Mesendoderm (in vitro differentiated cells): ENCODE measurements around the gene OBSCN.

Source experiments
- DNase-seq: peaks from one replicate; pipeline ENCODE4 v3.0.0; 2013
- H2AK5ac ChIP-seq: 2 replicates; pipeline ENCODE4 v1.6.1; 2013; ENCODE audit warnings: low read length, inconsistent platforms
- H2BK120ac ChIP-seq: 2 replicates; pipeline ENCODE4 v1.6.1; 2013; ENCODE audit warnings: low read depth, mild to moderate bottlenecking, low read length, moderate library complexity, mixed read lengths
- H2BK15ac ChIP-seq: replicated peaks from 2 replicates; pipeline ENCODE4 v1.6.1; 2013; ENCODE audit warnings: low read depth, mild to moderate bottlenecking, moderate library complexity
- H2BK5ac ChIP-seq: 2 replicates; pipeline ENCODE4 v1.6.1; 2013; ENCODE audit warnings: low read length, inconsistent platforms
- H3K18ac ChIP-seq: 2 replicates; pipeline ENCODE4 v1.6.1; 2013; ENCODE audit warnings: mild to moderate bottlenecking, low read length, mixed read lengths
- H3K23ac ChIP-seq: one replicate; pipeline ENCODE4 v1.6.1; 2013; ENCODE audit warnings: low read length
- H3K27ac ChIP-seq: 2 replicates; pipeline ENCODE4 v1.5.1; 2013; ENCODE audit warnings: low read depth, mild to moderate bottlenecking, inconsistent platforms, low read length, moderate library complexity
- H3K27me3 ChIP-seq: 2 replicates; pipeline ENCODE4 v1.6.1; 2013; ENCODE audit warnings: low read length, control low read depth, mild to moderate bottlenecking, inconsistent platforms; ENCODE audit not compliant: insufficient read depth, poor library complexity
- H3K36me3 ChIP-seq: 2 replicates; pipeline ENCODE4 v1.6.1; 2013; ENCODE audit warnings: low read length, inconsistent platforms; ENCODE audit not compliant: control insufficient read depth, insufficient read depth
- H3K4ac ChIP-seq: one replicate; pipeline ENCODE4 v1.6.1; 2013; ENCODE audit warnings: low read depth, mild to moderate bottlenecking, low read length, moderate library complexity
- H3K4me1 ChIP-seq: 2 replicates; pipeline ENCODE4 v1.6.1; 2013; ENCODE audit warnings: low read depth, low read length, inconsistent platforms; ENCODE audit not compliant: control insufficient read depth
- H3K4me2 ChIP-seq: 2 replicates; pipeline ENCODE4 v1.6.1; 2013; ENCODE audit warnings: low read length
- H3K4me3 ChIP-seq: 2 replicates; pipeline ENCODE4 v1.5.1; 2013; ENCODE audit warnings: mild to moderate bottlenecking, low read length
- H3K56ac ChIP-seq: one replicate; pipeline ENCODE4 v1.6.1; 2013; ENCODE audit warnings: low read length
- H3K79me1 ChIP-seq: 2 replicates; pipeline ENCODE4 v1.6.1; 2013; ENCODE audit warnings: low read length, inconsistent platforms
- H3K79me2 ChIP-seq: 2 replicates; pipeline ENCODE4 v1.6.1; 2013; ENCODE audit warnings: mild to moderate bottlenecking, low read length; ENCODE audit not compliant: control insufficient read depth, insufficient read depth
- H3K9ac ChIP-seq: 2 replicates; pipeline ENCODE4 v1.6.1; 2013; ENCODE audit warnings: low read length, inconsistent platforms
- H4K5ac ChIP-seq: one replicate; pipeline ENCODE4 v1.6.1; 2013; ENCODE audit warnings: low read length
- H4K8ac ChIP-seq: one replicate; pipeline ENCODE4 v1.6.1; 2013; ENCODE audit warnings: low read depth, mild to moderate bottlenecking, control low read depth, low read length, moderate library complexity
- WGBS: extraction: QIAGEN DNeasy Blood & Tissue Kit; methylation state at CpG from one replicate; pipeline ENCODE4 v1.1.7; 2013; ENCODE audit warnings: low lambda C conversion rate, missing lambda C conversion rate; ENCODE audit not compliant: insufficient coverage; ENCODE audit errors: extremely low coverage; 5-methylcytosine and 5-hydroxymethylcytosine counted together

Gene OBSCN

DNA sequence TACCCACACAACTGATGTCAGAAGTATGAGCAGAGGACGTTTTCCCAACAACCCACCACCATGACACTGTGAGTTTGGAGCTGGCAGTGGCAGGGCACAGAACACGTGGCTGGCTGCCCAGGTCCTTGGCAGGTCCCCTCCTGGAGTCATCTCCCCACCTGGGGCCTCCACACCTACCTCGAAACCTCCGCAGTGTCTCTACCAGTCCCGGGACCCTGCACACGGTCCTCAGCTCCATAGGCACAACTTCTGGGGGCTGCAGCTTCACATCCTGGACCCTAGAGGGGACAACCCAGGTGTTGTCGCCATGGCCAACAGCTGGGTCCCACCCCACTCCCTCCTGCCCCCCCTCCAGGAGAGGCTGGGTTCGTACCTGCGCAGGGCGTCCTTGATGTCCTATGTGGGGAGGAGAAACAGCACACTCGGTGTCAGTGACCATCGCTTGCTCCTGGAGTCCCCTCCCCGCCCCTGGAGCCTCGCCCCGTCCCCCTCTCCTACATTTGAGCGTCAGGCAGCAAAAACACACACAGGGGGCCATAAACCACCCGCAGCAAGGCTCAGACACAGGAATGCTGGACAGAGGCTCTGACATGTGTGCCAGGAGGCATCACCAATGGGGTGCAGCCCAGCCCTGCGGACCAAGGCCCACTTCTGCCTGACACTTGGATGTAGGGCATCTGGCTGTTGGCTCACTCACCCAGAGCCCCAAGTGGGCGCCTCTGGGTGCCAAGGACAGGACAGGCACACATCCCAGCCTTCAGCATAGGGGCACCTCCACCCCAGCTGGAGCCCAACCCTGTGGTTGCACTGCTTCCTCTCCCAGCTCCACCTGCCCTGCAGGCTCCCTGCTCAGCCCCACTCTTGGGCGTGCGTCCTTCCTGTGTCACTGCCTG is 189.2 kb downstream of the OBSCN start:
- no peak overlapping the region for H3K4ac ChIP-seq
- no peak overlapping the region for H3K56ac ChIP-seq
- H4K8ac ChIP-seq = no peak overlapping the region
- H3K36me3 ChIP-seq = peaks cover 11% of the 10 kb centered on the region
- H2AK5ac ChIP-seq = no peak overlapping the region
- no CpG with 5 or more reads among the region's 21 CpGs for WGBS
- H3K79me1 ChIP-seq = peaks cover 7% of the 10 kb centered on the region
- no peak overlapping the region for H3K4me3 ChIP-seq
- H3K9ac ChIP-seq = no peak overlapping the region
- no peak for DNase-seq
- H3K23ac ChIP-seq = no peak overlapping the region
- no peak overlapping the region for H2BK120ac ChIP-seq
- H3K4me1 ChIP-seq = no peaks in the 10 kb centered on the region
- H3K79me2 ChIP-seq = peaks cover 1% of the 10 kb centered on the region
- no peak overlapping the region for H2BK15ac ChIP-seq
- no peak overlapping the region for H2BK5ac ChIP-seq
- no peak overlapping the region for H3K27ac ChIP-seq
- H4K5ac ChIP-seq = no peak overlapping the region
- no peaks in the 10 kb centered on the region for H3K27me3 ChIP-seq
- no peak overlapping the region for H3K4me2 ChIP-seq
- no peak overlapping the region for H3K18ac ChIP-seq

DNA sequence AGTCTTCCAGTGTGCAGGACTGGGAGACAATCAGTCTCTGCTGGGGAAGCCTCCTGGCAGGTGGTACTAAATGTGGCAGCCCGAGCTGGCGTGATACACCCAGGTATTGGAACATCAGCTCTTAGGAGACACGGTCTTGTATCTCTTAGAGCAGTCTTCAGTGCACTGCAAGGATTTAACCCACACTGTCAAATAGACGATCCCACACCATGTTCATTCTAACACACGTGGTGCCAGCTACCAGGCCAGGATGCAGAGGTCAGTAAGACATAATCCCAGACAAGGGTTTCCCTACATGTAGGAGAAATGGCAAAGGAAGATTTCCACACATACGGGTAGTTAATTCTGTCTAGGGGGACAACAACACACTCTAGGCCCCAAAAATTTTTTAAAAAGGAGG is 190.1 kb downstream of the OBSCN start:
- H2BK120ac ChIP-seq = no peak overlapping the region
- no peak overlapping the region for H3K9ac ChIP-seq
- H3K36me3 ChIP-seq = peaks cover 11% of the 10 kb centered on the region
- no peak overlapping the region for H2BK15ac ChIP-seq
- no peak overlapping the region for H3K23ac ChIP-seq
- peaks cover 9% of the 10 kb centered on the region for H3K79me2 ChIP-seq
- H4K5ac ChIP-seq = no peak overlapping the region
- DNase-seq = no peak
- H3K18ac ChIP-seq = no peak overlapping the region
- H3K4me1 ChIP-seq = no peaks in the 10 kb centered on the region
- H2AK5ac ChIP-seq = no peak overlapping the region
- no peak overlapping the region for H3K27ac ChIP-seq
- peaks cover 15% of the 10 kb centered on the region for H3K79me1 ChIP-seq
- no peak overlapping the region for H3K4me3 ChIP-seq
- H3K4me2 ChIP-seq = no peak overlapping the region
- H3K4ac ChIP-seq = no peak overlapping the region
- no peaks in the 10 kb centered on the region for H3K27me3 ChIP-seq
- WGBS = no CpG with 5 or more reads among the region's 6 CpGs
- H4K8ac ChIP-seq = no peak overlapping the region
- H2BK5ac ChIP-seq = no peak overlapping the region
- no peak overlapping the region for H3K56ac ChIP-seq

DNA sequence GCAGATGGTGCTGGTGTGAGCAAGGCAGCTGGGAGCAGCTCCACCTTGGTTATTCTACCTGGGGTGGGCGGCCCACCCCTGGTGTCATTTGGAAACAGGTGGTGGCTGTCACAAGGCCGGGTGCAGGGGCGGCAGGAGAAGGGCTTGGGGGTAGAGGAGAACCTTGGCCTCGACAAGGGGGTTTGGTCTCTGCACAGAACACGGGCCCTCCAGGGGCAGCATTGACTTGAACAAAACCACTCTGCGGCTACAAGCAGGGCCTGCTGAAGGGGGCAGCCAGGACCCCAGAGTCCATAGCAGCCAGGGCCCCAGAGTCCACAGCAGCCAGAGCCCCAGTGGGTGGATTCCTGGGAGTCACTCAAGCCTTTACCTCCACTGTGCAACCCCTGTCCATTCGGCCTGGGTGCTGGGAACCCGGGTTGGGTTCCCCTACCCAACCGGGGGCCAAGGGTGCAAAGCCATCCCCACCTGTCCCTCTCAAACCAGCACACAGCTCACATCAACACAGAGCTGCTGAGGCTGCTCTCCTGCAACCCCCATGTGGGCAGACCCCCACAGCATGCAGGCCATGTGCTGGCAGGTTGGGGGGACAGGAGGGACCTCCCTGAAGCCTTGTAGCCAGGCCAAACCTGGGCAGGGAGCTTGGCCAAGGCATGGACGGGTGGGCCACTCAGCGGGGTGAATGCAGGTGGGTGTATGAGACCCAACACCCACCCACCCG is 191.1 kb downstream of the OBSCN start:
- Histone ChIP-seq H2BK5ac (no peak overlapping the region), H3K4me3 (no peak overlapping the region), H3K4ac (no peak overlapping the region), H3K18ac (no peak overlapping the region), H2AK5ac (no peak overlapping the region), H3K9ac (no peak overlapping the region), H3K56ac (no peak overlapping the region), H3K36me3 (peaks cover 12% of the 10 kb centered on the region), H3K27ac (no peak overlapping the region), H3K4me1 (no peaks in the 10 kb centered on the region), H3K79me1 (peaks cover 22% of the 10 kb centered on the region), H3K79me2 (peaks cover 15% of the 10 kb centered on the region), H3K27me3 (no peaks in the 10 kb centered on the region), H2BK15ac (no peak overlapping the region), H3K4me2 (no peak overlapping the region), H3K23ac (no peak overlapping the region), H4K8ac (no peak overlapping the region), H4K5ac (no peak overlapping the region), H2BK120ac (no peak overlapping the region)
- no peak for DNase-seq
- WGBS = no CpG with 5 or more reads among the region's 12 CpGs

DNA sequence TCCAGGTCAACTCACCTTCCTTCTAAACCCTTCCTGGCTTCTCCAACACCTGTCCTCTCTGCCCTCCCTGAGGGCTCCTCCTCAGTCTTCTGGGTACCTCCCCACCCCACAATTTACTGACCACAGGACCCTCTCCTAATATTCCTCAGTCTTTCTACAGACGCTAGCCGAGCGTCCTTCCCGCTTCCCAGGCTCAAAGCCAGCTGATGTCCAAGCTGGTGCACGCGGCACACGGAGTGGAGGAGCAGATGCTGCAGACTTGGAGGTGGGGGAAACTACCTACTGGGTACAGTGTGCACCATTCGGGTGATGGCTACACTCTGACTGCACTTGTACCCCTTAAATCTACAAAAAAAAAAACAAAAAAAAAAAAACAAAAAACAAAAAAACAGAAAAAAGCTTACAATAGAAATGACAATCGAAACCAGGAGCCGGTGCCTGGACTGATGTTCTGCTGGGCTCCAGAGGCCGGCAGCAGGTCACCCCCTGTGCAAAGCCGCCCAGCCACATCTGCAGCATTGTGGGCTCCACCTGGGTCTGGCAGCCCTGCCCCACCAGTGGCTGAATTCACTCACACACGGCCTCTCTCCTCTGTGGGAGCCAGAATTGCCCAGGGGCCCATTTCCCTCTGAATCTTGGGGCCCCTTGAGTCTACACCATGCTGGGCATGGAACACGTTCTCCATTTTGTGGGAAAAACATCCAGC is 191.8 kb downstream of the OBSCN start:
- Histone ChIP-seq H2BK120ac (no peak overlapping the region), H2BK15ac (no peak overlapping the region), H3K4me1 (peaks cover 2% of the 10 kb centered on the region), H3K79me1 (peaks cover 30% of the 10 kb centered on the region), H3K27ac (no peak overlapping the region), H3K56ac (no peak overlapping the region), H3K4ac (no peak overlapping the region), H3K36me3 (peaks cover 14% of the 10 kb centered on the region), H3K4me2 (no peak overlapping the region), H4K8ac (no peak overlapping the region), H3K27me3 (no peaks in the 10 kb centered on the region), H3K18ac (no peak overlapping the region), H4K5ac (no peak overlapping the region), H3K79me2 (peaks cover 23% of the 10 kb centered on the region), H3K9ac (no peak overlapping the region), H2AK5ac (no peak overlapping the region), H2BK5ac (no peak overlapping the region), H3K23ac (no peak overlapping the region), H3K4me3 (no peak overlapping the region)
- WGBS = no CpG with 5 or more reads among the region's 14 CpGs
- no peak for DNase-seq

DNA sequence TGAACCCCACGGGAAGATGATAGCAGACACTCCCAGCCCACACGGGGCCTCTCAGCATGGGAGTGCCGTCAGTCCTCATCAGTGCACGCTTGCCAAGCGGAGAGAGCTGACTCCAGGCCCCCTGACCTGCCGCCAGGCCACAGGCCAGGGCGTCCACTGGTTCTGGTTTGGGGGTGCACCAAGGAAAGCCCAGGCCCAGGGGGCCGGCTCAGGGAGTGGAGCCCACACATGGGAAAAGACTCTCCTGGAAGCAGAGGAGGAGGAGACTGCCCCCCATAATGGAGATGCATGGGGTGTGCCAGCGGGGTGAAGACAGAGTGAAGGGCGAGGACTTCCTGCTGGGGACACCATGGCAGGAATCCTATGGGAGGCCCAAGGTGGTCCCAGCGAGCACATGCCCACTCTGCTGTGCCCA is 192.4 kb downstream of the OBSCN start:
- no peak for DNase-seq
- Histone ChIP-seq H3K27me3 (no peaks in the 10 kb centered on the region), H3K4me3 (no peak overlapping the region), H3K18ac (no peak overlapping the region), H2BK120ac (no peak overlapping the region), H3K36me3 (peaks cover 10% of the 10 kb centered on the region), H3K4me1 (peaks cover 7% of the 10 kb centered on the region), H3K9ac (no peak overlapping the region), H3K27ac (no peak overlapping the region), H4K5ac (no peak overlapping the region), H2BK15ac (no peak overlapping the region), H3K56ac (no peak overlapping the region), H3K4ac (no peak overlapping the region), H2BK5ac (no peak overlapping the region), H3K4me2 (no peak overlapping the region), H3K23ac (no peak overlapping the region), H4K8ac (no peak overlapping the region), H3K79me2 (peaks cover 28% of the 10 kb centered on the region), H2AK5ac (no peak overlapping the region), H3K79me1 (peaks cover 35% of the 10 kb centered on the region)
- no CpG with 5 or more reads among the region's 11 CpGs for WGBS
